Spleen (tissue), 11 donors: ENCODE data around the gene IFNG-AS1. TPM values are rescaled to one million over a fixed set of nuclear protein-coding genes. Genes with fewer than 3 reads are reported as not detected.

Experiments
- DNase-seq: peaks from one replicate; pipeline ENCODE4 v3.0.0-alpha.2; 2020
- H3K27ac ChIP-seq, 8 donors: fragments of 200-600 bp; sonication (generic) in 7 of 8; 1 replicate in 4 of 8; 2 replicates in 4 of 8; pipeline versions ENCODE4 v1.5.0 to v1.8.0; 2016 to 2021; ENCODE audit warnings: inconsistent platforms in 4 of 8, mild to moderate bottlenecking in 4 of 8, moderate library complexity in 1 of 8
- H3K27me3 ChIP-seq, 7 donors: fragments of 200-600 bp; sonication (generic) in 6 of 7; replicated peaks in 1 of 7; 1 replicate in 4 of 7; 2 replicates in 3 of 7; pipeline versions ENCODE4 v1.5.0 to v1.8.0; 2016 to 2021; ENCODE audit warnings: inconsistent platforms in 3 of 7, mild to moderate bottlenecking in 1 of 7
- H3K36me3 ChIP-seq, 6 donors: fragments of 200-600 bp; sonication (generic) in 5 of 6; 1 replicate in 4 of 6; 2 replicates in 2 of 6; pipeline versions ENCODE4 v1.5.0 to v1.8.0; 2016 to 2021; ENCODE audit warnings: inconsistent platforms in 2 of 6
- H3K4me1 ChIP-seq, 6 donors: fragments of 200-600 bp; sonication (generic) in 5 of 6; 1 replicate in 3 of 6; 2 replicates in 3 of 6; pipeline versions ENCODE4 v1.5.0 to v1.8.0; 2016 to 2021; ENCODE audit warnings: inconsistent platforms in 3 of 6
- H3K4me3 ChIP-seq, 8 donors: fragments of 200-600 bp; sonication (generic) in 7 of 8; 1 replicate in 4 of 8; 2 replicates in 4 of 8; pipeline versions ENCODE4 v1.5.0 to v1.8.0; 2016 to 2021; ENCODE audit warnings: inconsistent platforms in 4 of 8, mild to moderate bottlenecking in 4 of 8, moderate library complexity in 2 of 8
- H3K9me3 ChIP-seq, 8 donors: fragments of 200-600 bp; sonication (generic) in 7 of 8; 1 replicate in 4 of 8; 2 replicates in 4 of 8; pipeline versions ENCODE4 v1.5.0 to v1.8.0; 2016 to 2021; ENCODE audit warnings: inconsistent platforms in 4 of 8
- POLR2A ChIP-seq, 3 donors: fragments of 450-650 bp; IDR thresholded peaks; one replicate each; pipeline ENCODE4 v1.5.1; 2017; ENCODE audit warnings: antibody characterized with exemption in 3 of 3, mild to moderate bottlenecking in 1 of 3
- POLR2AphosphoS5 ChIP-seq, 3 donors: sonication (generic); formaldehyde crosslinking; IDR thresholded peaks; one replicate each; pipeline ENCODE4 v1.5.1; 2017; ENCODE audit warnings: antibody characterized with exemption in 3 of 3
- WGBS, 5 donors: extraction: QIAGEN DNeasy Blood & Tissue Kit in 3 of 5; methylation state at CpG; one replicate each; pipeline versions ENCODE4 v1.1.5 to v1.1.7; 2013 to 2018; 5-methylcytosine and 5-hydroxymethylcytosine counted together
- intact Hi-C: fragments of 100-400 bp; cut with DNase I; formaldehyde crosslinking; loops from one replicate; pipeline ENCODE4 v1.15.0; 2023; ENCODE audit warnings: low total_unique reads
- polyA plus RNA-seq, 3 donors: library from polyadenylated mRNA; stranded (reverse); fragments of 200-250 nt; gene quantifications; one replicate each; pipeline ENCODE4 v1.2.1, GENCODE V29; 2013
- total RNA-seq, 7 donors: library from RNA; depleted of rRNA in 3 of 7; stranded (reverse); fragments of >200 nt in 3 of 7; fragmentation: NEBNext Ultra II Directional in 4 of 7; extraction: Animal tissue kit (Norgen Biotek cat#: 25700) in 4 of 7; gene quantifications; one replicate each; pipeline versions ENCODE4 v1.1.0 to v1.2.1, GENCODE V29; 2016 to 2021
- TF ChIP-seq, protein P1 (sequence below), 11 experiments: fragments of 200-600 bp in 7 of 11; fragments of 450-650 bp in 4 of 11; sonication (generic) in 4 of 11; IDR thresholded peaks in 8 of 11; conservative IDR thresholded peaks in 3 of 11; 1 replicate in 7 of 11; 2 replicates in 4 of 11; pipeline versions ENCODE4 v1.4.0 to v1.8.0; 2016 to 2021; ENCODE audit warnings: antibody characterized with exemption in 11 of 11, inconsistent platforms in 4 of 11, mild to moderate bottlenecking in 1 of 11
- donor health status: healthy with polysubstance abuse.
- donor health status: DM: no; HTN: no; CAD: no; lungs with moderate emphysema.
- donor health status: DM: no; HTN: no; CAD: no.
- donor health status: Bipolar disorder and iron deficiency.
- donor health status: healthy.
- donor health status: DM: no; HTN: no; CAD: no.
- donor health status: DM: yes; HTN: yes; CAD: no.

The IFNG-AS1 gene
- total and polyA plus RNA-seq, 10 donors: 0.42 to 21.2 (median 7.4) TPM; not detected in 1

DNA sequence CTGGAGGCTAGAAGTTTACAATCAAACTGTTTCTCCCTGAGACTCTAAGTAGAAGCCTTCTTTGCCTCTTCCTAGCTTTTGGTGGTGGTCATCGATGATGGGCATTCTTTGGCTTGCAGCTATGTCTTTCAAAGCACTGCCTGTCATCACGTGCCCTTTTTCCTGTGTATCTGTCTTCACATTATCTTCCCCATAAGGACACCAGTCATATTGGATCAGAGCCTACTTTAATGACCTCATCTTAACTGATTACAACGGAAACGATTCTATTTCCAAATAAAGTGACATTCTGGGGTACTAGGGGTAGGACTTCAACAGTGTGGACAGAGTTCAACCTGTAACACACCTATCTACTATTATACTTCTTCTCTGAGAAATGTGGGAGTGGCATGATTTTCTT is 31.1 kb upstream of the IFNG-AS1 start:
- Histone ChIP-seq H3K4me3 (no peak overlapping the region), H3K4me1 (no peaks in the 10 kb centered on the region), H3K9me3 (peaks cover 0 to 11% (median 0%) of the 10 kb centered on the region in 8 donors), H3K27me3 (no peaks in the 10 kb centered on the region), H3K36me3 (no peaks in the 10 kb centered on the region), H3K27ac (no peak overlapping the region)
- no peak for TF ChIP-seq POLR2AphosphoS5 (IDR thresholded peaks at IDR 0.05)
- no peak for TF ChIP-seq POLR2A (IDR thresholded peaks at IDR 0.05)
- TF ChIP-seq, protein P1, sequence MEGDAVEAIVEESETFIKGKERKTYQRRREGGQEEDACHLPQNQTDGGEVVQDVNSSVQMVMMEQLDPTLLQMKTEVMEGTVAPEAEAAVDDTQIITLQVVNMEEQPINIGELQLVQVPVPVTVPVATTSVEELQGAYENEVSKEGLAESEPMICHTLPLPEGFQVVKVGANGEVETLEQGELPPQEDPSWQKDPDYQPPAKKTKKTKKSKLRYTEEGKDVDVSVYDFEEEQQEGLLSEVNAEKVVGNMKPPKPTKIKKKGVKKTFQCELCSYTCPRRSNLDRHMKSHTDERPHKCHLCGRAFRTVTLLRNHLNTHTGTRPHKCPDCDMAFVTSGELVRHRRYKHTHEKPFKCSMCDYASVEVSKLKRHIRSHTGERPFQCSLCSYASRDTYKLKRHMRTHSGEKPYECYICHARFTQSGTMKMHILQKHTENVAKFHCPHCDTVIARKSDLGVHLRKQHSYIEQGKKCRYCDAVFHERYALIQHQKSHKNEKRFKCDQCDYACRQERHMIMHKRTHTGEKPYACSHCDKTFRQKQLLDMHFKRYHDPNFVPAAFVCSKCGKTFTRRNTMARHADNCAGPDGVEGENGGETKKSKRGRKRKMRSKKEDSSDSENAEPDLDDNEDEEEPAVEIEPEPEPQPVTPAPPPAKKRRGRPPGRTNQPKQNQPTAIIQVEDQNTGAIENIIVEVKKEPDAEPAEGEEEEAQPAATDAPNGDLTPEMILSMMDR (IDR thresholded peaks at IDR 0.05 in 8 of 11, conservative IDR thresholded peaks at IDR 0.05 in 3 of 11): no peak
- 59 to 72% (median 67%) methylated on average over 4 of the region's 4 CpGs for WGBS, 5 donors
- no peak for DNase-seq
- intact Hi-C loops: no loop called here

DNA sequence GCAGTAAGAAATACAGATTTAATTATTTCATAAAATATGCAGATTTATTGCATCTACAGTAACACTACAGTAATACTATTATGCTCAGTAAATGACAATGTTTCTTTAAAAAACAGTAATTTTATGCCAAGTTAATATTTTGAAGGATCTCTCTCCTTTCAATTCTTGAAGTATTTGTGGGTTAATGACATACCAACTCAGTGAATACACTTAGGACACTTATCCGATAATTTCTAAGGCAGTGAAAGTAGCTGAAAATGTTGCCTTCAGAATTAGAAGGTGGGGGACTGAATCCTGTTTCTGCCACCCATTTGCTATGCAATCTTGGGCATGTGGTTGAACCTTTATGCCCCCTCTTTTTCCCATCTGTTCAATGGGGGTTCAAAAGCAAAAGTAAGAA is 24.8 kb upstream of the IFNG-AS1 start:
- peaks cover 0 to 11% (median 0%) of the 10 kb centered on the region in 8 donors for H3K9me3 ChIP-seq
- no peaks in the 10 kb centered on the region for H3K36me3 ChIP-seq
- H3K4me1 ChIP-seq: peaks cover 0 to 15% (median 0%) of the 10 kb centered on the region in 6 donors
- TF ChIP-seq POLR2A (IDR thresholded peaks at IDR 0.05) (no peak), POLR2AphosphoS5 (IDR thresholded peaks at IDR 0.05) (no peak)
- TF ChIP-seq, protein P1 (IDR thresholded peaks at IDR 0.05 in 8 of 11, conservative IDR thresholded peaks at IDR 0.05 in 3 of 11): no peak
- 76 to 88% (median 86%) methylated on average over 1 of the region's 1 CpG for WGBS, 5 donors
- no peak overlapping the region for H3K4me3 ChIP-seq
- DNase-seq: no peak
- H3K27me3 ChIP-seq: no peaks in the 10 kb centered on the region
- H3K27ac ChIP-seq: no peak overlapping the region
- intact Hi-C loops: no loop called here

DNA sequence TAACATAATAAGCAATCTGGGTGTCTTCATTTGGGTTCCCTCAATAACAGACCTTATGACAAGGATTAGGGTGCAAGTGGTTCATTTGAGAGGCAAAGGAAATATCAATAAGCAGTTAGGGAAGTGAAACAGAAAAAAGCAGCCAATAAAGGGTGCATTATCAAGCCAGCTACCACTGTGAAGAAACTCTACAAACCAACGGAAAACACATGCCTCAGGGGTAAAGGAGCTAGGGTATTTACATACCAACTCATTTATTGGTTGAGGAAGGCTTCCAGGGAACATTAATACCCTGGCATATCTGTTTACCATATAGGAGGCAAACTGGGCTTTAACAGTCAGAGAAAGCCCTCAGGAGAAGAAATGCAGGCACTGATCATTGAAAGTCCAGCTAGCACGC is 22.7 kb upstream of the IFNG-AS1 start:
- no peak overlapping the region for H3K4me3 ChIP-seq
- intact Hi-C loops: no loop called here
- 44 to 69% (median 56%) methylated on average over 2 of the region's 2 CpGs for WGBS, 5 donors

DNA sequence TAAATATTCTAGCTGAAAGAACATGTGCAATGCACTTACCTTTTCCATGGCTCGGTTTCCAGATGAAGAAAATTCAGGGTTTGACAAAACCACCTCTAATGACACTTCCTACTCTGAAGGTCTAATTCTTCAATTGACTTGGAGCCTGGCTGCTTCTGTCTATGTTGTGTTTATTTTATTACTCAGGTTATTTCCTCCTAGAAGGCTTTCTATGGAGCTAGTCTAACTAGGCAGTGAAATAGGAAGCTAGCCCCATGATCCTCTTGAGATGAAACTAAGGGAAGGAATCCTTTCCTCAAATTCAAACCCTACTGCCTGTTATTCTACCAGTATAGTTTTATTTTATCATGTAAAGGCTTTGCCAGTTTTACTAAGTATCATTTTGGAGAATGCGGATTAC is 20.9 kb upstream of the IFNG-AS1 start:
- H3K27me3 ChIP-seq: no peaks in the 10 kb centered on the region
- H3K4me1 ChIP-seq: peaks cover 0 to 15% (median 0%) of the 10 kb centered on the region in 6 donors
- intact Hi-C loops: no loop called here
- TF ChIP-seq, protein P1 (IDR thresholded peaks at IDR 0.05 in 8 of 11, conservative IDR thresholded peaks at IDR 0.05 in 3 of 11): no peak
- no peak for TF ChIP-seq POLR2AphosphoS5 (IDR thresholded peaks at IDR 0.05)
- no peak overlapping the region for H3K27ac ChIP-seq
- no peaks in the 10 kb centered on the region for H3K9me3 ChIP-seq
- no peak for DNase-seq
- H3K36me3 ChIP-seq: no peaks in the 10 kb centered on the region
- WGBS, 5 donors: 50 to 96% (median 80%) methylated on average over 2 of the region's 2 CpGs
- H3K4me3 ChIP-seq: no peak overlapping the region

More for the DNA sequence above, 22.7 kb upstream of the IFNG-AS1 start:
- no peak for DNase-seq
- TF ChIP-seq, protein P1 (IDR thresholded peaks at IDR 0.05 in 8 of 11, conservative IDR thresholded peaks at IDR 0.05 in 3 of 11): no peak
- Histone ChIP-seq H3K27ac (no peak overlapping the region), H3K9me3 (no peaks in the 10 kb centered on the region), H3K36me3 (no peaks in the 10 kb centered on the region), H3K27me3 (no peaks in the 10 kb centered on the region), H3K4me1 (peaks cover 0 to 15% (median 0%) of the 10 kb centered on the region in 6 donors)
